ENCODE data around the gene PRKCB.

DNA sequence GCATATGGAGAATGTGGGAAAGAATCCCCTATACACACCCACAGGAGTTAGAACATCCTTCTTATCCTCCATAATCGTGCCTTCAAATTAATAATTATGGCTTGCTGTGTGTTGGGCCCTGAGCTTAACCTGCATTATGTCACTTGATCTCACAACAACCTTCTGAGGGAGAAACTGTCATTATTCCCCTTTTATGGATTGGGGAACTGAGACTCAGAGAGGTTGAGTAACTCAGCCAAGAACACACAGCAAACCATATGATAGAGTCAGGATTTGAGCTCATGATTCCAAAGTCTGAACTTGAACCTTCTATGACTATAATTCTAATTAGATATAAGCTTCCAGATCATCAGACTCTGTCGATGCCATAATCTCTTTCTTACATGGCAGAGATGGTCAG lies 306.1 kb downstream of the PRKCB start:
- TF ChIP-seq, protein P1, sequence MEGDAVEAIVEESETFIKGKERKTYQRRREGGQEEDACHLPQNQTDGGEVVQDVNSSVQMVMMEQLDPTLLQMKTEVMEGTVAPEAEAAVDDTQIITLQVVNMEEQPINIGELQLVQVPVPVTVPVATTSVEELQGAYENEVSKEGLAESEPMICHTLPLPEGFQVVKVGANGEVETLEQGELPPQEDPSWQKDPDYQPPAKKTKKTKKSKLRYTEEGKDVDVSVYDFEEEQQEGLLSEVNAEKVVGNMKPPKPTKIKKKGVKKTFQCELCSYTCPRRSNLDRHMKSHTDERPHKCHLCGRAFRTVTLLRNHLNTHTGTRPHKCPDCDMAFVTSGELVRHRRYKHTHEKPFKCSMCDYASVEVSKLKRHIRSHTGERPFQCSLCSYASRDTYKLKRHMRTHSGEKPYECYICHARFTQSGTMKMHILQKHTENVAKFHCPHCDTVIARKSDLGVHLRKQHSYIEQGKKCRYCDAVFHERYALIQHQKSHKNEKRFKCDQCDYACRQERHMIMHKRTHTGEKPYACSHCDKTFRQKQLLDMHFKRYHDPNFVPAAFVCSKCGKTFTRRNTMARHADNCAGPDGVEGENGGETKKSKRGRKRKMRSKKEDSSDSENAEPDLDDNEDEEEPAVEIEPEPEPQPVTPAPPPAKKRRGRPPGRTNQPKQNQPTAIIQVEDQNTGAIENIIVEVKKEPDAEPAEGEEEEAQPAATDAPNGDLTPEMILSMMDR (conservative IDR thresholded peaks at IDR 0.05 in 1 of 2, IDR thresholded peaks at IDR 0.05 in 1 of 2; ENCODE audit: low read depth in 1 of 2, low read length in 2 of 2), result no peak
- TF ChIP-seq EZH2 (IDR thresholded peaks at IDR 0.05; ENCODE audit: low read length, missing control alignments), result no peak
